ENCODE data around the gene WNK2.
"Not testable (repeated sequence)": the region's sequence is repeated elsewhere in the genome, so short reads cannot be mapped to it uniquely, and the experiment has no call there.

The WNK2 gene

GRCh38 chr9:93183663-93184431, at the start of gene WNK2:
WNK2 (plus strand) TSS chr9:93184139; CDS start chr9:93184930, 791 bp downstream.
- no peak for DNase-seq

- DNase-seq, result no peak
Observed at GRCh38 chr9:93134740-93135444, 49.0 kb upstream of the WNK2 start.

GRCh38 chr9:93136011-93136440, 47.9 kb upstream of the WNK2 start:
- no peak for DNase-seq

- no peak for DNase-seq
Observed at GRCh38 chr9:93137362-93137761, 46.6 kb upstream of the WNK2 start.

GRCh38 chr9:93138171-93138764, 45.7 kb upstream of the WNK2 start:
- no peak for DNase-seq

GRCh38 chr9:93139365-93140182, 44.4 kb upstream of the WNK2 start:
- DNase-seq, result no peak

- no peak for DNase-seq
Observed at GRCh38 chr9:93141771-93142483, 42.0 kb upstream of the WNK2 start.

GRCh38 chr9:93143830-93144530, 40.0 kb upstream of the WNK2 start:
- DNase-seq, result no peak

GRCh38 chr9:93146696-93147095, 37.2 kb upstream of the WNK2 start:
- DNase-seq, result not testable (repeated sequence)

- no peak for DNase-seq
Observed at GRCh38 chr9:93147632-93148031, 36.3 kb upstream of the WNK2 start.

- no peak for DNase-seq
Observed at GRCh38 chr9:93148721-93149120, 35.2 kb upstream of the WNK2 start.

GRCh38 chr9:93149361-93149760, 34.6 kb upstream of the WNK2 start:
- DNase-seq, result no peak

- no peak for DNase-seq
Observed at GRCh38 chr9:93151097-93151784, 32.7 kb upstream of the WNK2 start.

- DNase-seq, result no peak
Observed at GRCh38 chr9:93154293-93154903, 29.5 kb upstream of the WNK2 start.

- no peak for DNase-seq
Observed at GRCh38 chr9:93155716-93156474, 28.0 kb upstream of the WNK2 start.

- no peak for DNase-seq
Observed at GRCh38 chr9:93156475-93157008, 27.4 kb upstream of the WNK2 start.

GRCh38 chr9:93159601-93160471, 24.1 kb upstream of the WNK2 start:
- peak; percentile 17 for DNase-seq

- no peak for DNase-seq
Observed at GRCh38 chr9:93161786-93162562, 22.0 kb upstream of the WNK2 start.

Measured in GOT3 (cell line).